ENCODE measurements around the gene SHC1.

SHC1 gene

DNA sequence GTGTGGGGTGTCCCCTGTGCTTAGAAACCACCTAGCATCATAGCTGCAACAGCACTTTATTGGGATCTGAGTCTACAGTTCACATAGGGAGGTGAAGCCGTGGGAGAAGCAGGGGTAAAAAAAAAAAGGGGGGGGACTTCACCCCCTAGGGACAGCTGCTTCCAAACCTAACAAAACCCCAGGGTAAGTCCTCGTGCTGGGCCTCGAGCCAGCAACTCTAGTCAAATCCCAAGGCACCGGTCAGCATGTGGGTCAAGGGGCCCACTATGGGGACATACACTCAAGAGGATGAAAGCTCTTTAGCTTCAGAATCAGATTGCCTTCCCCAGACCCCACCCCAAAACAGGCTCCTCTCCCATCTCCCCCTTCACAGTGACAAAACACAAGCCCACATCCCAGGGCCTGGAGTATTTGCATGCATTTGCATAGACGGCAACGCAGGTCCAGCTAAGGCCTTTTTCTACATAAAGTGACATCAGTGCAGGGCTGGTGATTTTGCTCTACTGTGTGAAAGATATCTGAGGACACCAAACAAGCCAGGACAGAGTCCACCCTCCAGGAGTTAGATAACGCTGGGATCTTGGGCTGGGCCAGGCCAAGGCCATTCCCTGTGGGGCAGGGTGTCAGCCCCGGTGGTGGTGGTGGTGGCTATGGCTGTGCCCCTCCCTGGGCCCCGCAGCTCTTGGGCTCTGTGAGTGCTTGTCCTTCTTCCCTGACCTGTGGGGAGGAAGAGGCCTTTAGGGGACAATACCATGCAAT is 26.0 kb downstream of the SHC1 start:
- H3K27ac ChIP-seq (ENCODE audit: insufficient read depth, low read depth, low read length, poor library complexity, severe bottlenecking), result no peak overlapping the region
- WGBS, 2 experiments, result 83 to 89% methylated on average over 9 of the region's 9 CpGs
- no peak overlapping the region for H3K4me3 ChIP-seq (ENCODE audit: insufficient read depth, low read depth, low read length)
- H3K4me1 ChIP-seq (ENCODE audit: control insufficient read depth, insufficient read depth, low read length), result peaks cover 22% of the 10 kb centered on the region
- no peaks in the 10 kb centered on the region for H3K27me3 ChIP-seq (ENCODE audit: control insufficient read depth, insufficient read depth, low read length, poor library complexity, severe bottlenecking)
- H3K36me3 ChIP-seq (ENCODE audit: control insufficient read depth, insufficient read depth, low read length), result peaks cover 22% of the 10 kb centered on the region
- no peaks in the 10 kb centered on the region for H3K9me3 ChIP-seq (ENCODE audit: control insufficient read depth, low read length)

DNA sequence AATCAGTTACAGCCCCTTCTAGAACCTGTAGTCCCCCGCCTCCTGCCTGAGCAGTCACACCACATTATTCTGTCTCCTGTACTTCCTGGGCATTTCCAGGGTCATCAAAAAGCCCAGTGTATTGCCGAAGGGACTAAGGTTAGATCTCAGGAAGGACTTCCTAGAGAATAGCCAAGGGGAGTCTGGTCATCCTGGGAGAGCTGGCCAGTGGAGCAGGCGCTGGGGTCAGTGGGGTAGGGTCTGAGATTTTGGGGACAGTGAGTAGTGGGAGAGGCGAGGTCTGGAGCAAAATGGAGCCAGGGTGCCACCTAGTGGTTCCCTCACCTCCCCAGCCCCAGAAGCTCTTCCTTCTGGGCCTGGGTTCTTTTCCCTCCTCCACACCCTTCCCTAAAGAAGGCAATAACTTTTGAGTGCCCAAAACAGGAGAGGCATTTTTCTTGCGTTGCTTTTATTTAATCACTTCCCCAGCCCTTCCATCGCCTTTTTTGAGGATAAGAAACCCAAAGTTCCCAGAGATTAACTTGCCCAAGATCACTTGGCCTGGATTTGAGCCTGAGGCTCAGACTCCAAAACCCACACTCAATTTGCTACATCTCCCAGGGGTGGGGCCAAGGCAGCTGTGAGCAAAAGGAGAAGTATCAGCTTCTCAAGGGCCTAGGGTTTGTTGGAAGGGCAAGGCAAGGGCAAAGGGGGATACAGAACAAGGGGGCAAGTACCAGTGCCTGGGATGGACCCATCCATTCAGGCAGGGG is 26.7 kb downstream of the SHC1 start:
- H3K4me1 ChIP-seq (ENCODE audit: control insufficient read depth, insufficient read depth, low read length), result peaks cover 22% of the 10 kb centered on the region
- H3K27ac ChIP-seq (ENCODE audit: insufficient read depth, low read depth, low read length, poor library complexity, severe bottlenecking), result no peak overlapping the region
- H3K9me3 ChIP-seq (ENCODE audit: control insufficient read depth, low read length), result no peaks in the 10 kb centered on the region

GRCh38 chr1:154941333-154942013 is 29.1 kb downstream of the SHC1 start:
- Histone ChIP-seq H3K4me3 (ENCODE audit: insufficient read depth, low read depth, low read length) (no peak overlapping the region), H3K27ac (ENCODE audit: insufficient read depth, low read depth, low read length, poor library complexity, severe bottlenecking) (peak overlapping the region; percentile 64)

More for the DNA sequence above, 26.7 kb downstream of the SHC1 start:
- no peaks in the 10 kb centered on the region for H3K27me3 ChIP-seq (ENCODE audit: control insufficient read depth, insufficient read depth, low read length, poor library complexity, severe bottlenecking)
- no peak overlapping the region for H3K4me3 ChIP-seq (ENCODE audit: insufficient read depth, low read depth, low read length)
- WGBS, 2 experiments, result 49 to 50% methylated on average over 6 of the region's 6 CpGs
- peaks cover 22% of the 10 kb centered on the region for H3K36me3 ChIP-seq (ENCODE audit: control insufficient read depth, insufficient read depth, low read length)

DNA sequence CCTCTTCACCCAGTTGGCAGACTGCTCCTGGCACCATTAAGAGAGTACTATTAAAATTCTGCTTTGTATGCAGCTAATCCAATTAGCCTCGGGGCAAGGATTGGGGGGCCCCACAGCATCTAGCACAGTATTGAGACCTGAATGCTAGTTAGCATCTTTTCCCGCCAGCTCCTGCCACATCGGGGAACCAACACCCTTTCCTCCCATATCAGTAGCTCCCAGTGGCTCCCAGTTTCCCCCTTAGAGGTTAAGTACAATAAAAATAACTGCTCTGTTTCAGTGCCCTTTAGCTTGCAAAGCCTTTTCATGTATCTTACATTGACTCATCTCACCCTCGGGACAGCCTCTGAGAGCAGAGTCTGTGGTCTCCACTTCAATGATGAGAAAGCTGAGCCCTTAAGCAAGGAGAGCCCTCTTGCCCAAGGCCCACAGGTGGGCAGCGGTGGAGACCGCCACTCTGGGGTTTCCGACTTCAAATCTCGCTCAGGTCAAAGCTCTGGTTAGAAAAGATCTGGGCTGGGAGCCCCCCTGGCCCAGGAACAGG is 29.8 kb downstream of the SHC1 start:
- peaks cover 22% of the 10 kb centered on the region for H3K4me1 ChIP-seq (ENCODE audit: control insufficient read depth, insufficient read depth, low read length)
- H3K27ac ChIP-seq (ENCODE audit: insufficient read depth, low read depth, low read length, poor library complexity, severe bottlenecking), result peak overlapping the region; percentile 30
- H3K36me3 ChIP-seq (ENCODE audit: control insufficient read depth, insufficient read depth, low read length), result peaks cover 10% of the 10 kb centered on the region
- no peaks in the 10 kb centered on the region for H3K9me3 ChIP-seq (ENCODE audit: control insufficient read depth, low read length)
- H3K4me3 ChIP-seq (ENCODE audit: insufficient read depth, low read depth, low read length), result no peak overlapping the region
- 86% methylated on average over 8 of the region's 8 CpGs for WGBS, 2 experiments
- no peaks in the 10 kb centered on the region for H3K27me3 ChIP-seq (ENCODE audit: control insufficient read depth, insufficient read depth, low read length, poor library complexity, severe bottlenecking)

More at GRCh38 chr1:154941333-154942013, 29.1 kb downstream of the SHC1 start:
- H3K4me1 ChIP-seq (ENCODE audit: control insufficient read depth, insufficient read depth, low read length), result peaks cover 22% of the 10 kb centered on the region
- no peaks in the 10 kb centered on the region for H3K9me3 ChIP-seq (ENCODE audit: control insufficient read depth, low read length)
- H3K36me3 ChIP-seq (ENCODE audit: control insufficient read depth, insufficient read depth, low read length), result peaks cover 11% of the 10 kb centered on the region
- WGBS, 2 experiments, result 72 to 77% methylated on average over 5 of the region's 5 CpGs
- H3K27me3 ChIP-seq (ENCODE audit: control insufficient read depth, insufficient read depth, low read length, poor library complexity, severe bottlenecking), result no peaks in the 10 kb centered on the region

- 50 to 78% methylated on average over 1 of the region's 1 CpG for WGBS, 2 experiments
- H3K9me3 ChIP-seq (ENCODE audit: control insufficient read depth, low read length), result no peaks in the 10 kb centered on the region
- no peak overlapping the region for H3K27ac ChIP-seq (ENCODE audit: insufficient read depth, low read depth, low read length, poor library complexity, severe bottlenecking)
- H3K4me1 ChIP-seq (ENCODE audit: control insufficient read depth, insufficient read depth, low read length), result peaks cover 22% of the 10 kb centered on the region
- H3K27me3 ChIP-seq (ENCODE audit: control insufficient read depth, insufficient read depth, low read length, poor library complexity, severe bottlenecking), result no peaks in the 10 kb centered on the region
- H3K4me3 ChIP-seq (ENCODE audit: insufficient read depth, low read depth, low read length), result no peak overlapping the region
- peaks cover 5% of the 10 kb centered on the region for H3K36me3 ChIP-seq (ENCODE audit: control insufficient read depth, insufficient read depth, low read length)
Observed at GRCh38 chr1:154940213-154940560, 30.4 kb downstream of the SHC1 start.

GRCh38 chr1:154938604-154939399 is 31.7 kb downstream of the SHC1 start:
- Histone ChIP-seq H3K27ac (ENCODE audit: insufficient read depth, low read depth, low read length, poor library complexity, severe bottlenecking) (no peak overlapping the region), H3K36me3 (ENCODE audit: control insufficient read depth, insufficient read depth, low read length) (no peaks in the 10 kb centered on the region), H3K4me1 (ENCODE audit: control insufficient read depth, insufficient read depth, low read length) (peaks cover 22% of the 10 kb centered on the region), H3K27me3 (ENCODE audit: control insufficient read depth, insufficient read depth, low read length, poor library complexity, severe bottlenecking) (no peaks in the 10 kb centered on the region), H3K9me3 (ENCODE audit: control insufficient read depth, low read length) (no peaks in the 10 kb centered on the region), H3K4me3 (ENCODE audit: insufficient read depth, low read depth, low read length) (no peak overlapping the region)
- WGBS, 2 experiments, result 94 to 96% methylated on average over 7 of the region's 7 CpGs

DNA sequence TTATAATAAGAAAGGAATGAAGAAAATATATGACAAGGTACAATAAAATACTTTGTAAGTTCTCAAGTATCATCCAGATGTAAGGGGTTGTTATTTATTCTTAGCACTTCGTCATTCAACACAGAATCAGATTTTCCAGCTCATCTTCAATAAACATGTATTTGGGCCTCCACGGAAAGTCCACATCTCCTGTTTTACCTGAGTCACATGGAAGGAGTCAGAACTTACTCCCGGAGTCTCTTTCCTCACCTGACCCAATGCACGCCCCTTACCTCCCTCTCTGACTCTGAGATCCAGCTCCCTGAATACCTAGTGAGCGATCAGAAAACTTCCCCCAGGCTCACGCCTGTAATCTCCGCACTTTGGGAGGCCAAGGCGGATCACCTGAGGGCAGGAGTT is 32.6 kb downstream of the SHC1 start:
- H3K27ac ChIP-seq (ENCODE audit: insufficient read depth, low read depth, low read length, poor library complexity, severe bottlenecking), result no peak overlapping the region
- WGBS, 2 experiments, result 88 to 92% methylated on average over 8 of the region's 8 CpGs
- no peak overlapping the region for H3K4me3 ChIP-seq (ENCODE audit: insufficient read depth, low read depth, low read length)
- H3K4me1 ChIP-seq (ENCODE audit: control insufficient read depth, insufficient read depth, low read length), result peaks cover 22% of the 10 kb centered on the region
- no peaks in the 10 kb centered on the region for H3K9me3 ChIP-seq (ENCODE audit: control insufficient read depth, low read length)
- no peaks in the 10 kb centered on the region for H3K36me3 ChIP-seq (ENCODE audit: control insufficient read depth, insufficient read depth, low read length)
- no peaks in the 10 kb centered on the region for H3K27me3 ChIP-seq (ENCODE audit: control insufficient read depth, insufficient read depth, low read length, poor library complexity, severe bottlenecking)

DNA sequence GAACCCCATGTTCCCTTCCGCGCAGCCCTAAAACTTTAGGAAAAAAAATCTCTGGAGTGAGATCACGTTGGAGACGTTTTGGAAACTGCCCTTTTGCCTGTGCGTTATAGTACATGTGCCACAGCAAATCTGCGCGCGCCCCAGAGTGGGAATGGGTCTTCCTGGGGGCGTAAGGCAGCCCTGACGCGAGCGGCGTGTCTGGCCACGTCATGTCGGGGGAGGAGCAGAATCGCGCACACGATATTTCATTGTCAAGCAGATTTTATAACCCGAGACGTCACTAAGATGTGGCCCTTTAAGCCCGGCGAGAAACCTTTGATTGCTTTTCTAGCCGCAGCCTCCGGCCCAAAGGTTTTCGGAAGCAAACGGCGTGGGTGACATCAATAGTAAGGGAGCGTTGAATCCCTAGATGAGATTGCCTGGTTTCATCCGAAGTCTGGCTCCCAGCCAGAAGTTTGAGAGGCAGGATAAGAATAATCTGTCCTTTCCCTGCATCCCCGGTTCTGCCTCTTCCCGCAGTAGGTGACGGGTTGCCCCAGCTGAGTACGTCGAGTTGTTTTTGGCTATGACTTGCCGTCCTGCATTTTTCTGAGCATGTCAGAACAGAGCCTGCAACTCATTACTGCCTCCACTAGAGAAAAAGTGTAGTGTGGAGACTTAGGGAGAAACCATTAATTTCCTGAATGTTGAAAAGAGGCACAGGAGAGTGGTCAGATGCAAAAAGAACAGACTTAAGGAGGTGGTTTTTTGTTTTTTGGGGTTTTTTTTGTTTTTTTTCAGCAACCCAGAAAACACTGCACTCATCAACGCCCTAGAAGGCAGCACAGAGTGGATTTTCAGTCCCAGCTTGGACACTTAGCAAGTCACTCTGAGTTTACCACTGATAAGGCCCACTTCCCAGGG is 33.2 kb downstream of the SHC1 start:
- no peaks in the 10 kb centered on the region for H3K27me3 ChIP-seq (ENCODE audit: control insufficient read depth, insufficient read depth, low read length, poor library complexity, severe bottlenecking)
- peak overlapping the region; percentile 95 for H3K27ac ChIP-seq (ENCODE audit: insufficient read depth, low read depth, low read length, poor library complexity, severe bottlenecking)
- peak overlapping the region; percentile 64 for H3K4me3 ChIP-seq (ENCODE audit: insufficient read depth, low read depth, low read length)
- 2 to 3% methylated on average over 36 of the region's 36 CpGs for WGBS, 2 experiments
- H3K9me3 ChIP-seq (ENCODE audit: control insufficient read depth, low read length), result no peaks in the 10 kb centered on the region
- H3K4me1 ChIP-seq (ENCODE audit: control insufficient read depth, insufficient read depth, low read length), result peaks cover 22% of the 10 kb centered on the region
- no peaks in the 10 kb centered on the region for H3K36me3 ChIP-seq (ENCODE audit: control insufficient read depth, insufficient read depth, low read length)

DNA sequence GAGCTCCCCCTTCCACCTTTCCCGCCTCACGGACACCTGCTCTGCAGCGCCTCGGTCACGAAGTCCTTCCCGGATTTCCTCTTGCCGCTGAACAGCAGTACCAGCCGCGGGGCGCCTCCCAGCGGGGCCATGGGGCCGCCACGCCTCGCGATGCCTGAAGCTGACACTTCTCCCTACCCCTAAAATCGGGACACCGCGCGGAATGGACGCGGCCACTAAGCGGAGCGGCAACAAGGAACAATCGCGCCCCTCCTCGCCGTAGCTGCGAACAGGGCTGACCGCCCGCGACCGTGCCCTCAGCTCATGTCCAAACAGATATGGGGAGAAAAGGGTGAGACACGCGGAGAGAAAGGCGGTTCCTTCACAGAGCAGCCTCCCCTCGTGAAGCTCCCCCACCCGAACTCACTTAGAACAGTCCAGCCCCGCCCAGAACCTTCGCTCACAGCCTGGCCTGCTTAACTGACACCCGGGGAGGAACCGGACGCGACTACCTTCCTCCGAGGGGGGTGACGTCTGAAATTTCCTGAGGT is 33.9 kb downstream of the SHC1 start, which contains the start of gene PMVK:
Gene PMVK, minus strand, starts transcription at position 165 of the 530 bp plus-strand sequence. Its CDS starts 34 bp downstream, at position 131.
- Histone ChIP-seq H3K27ac (ENCODE audit: insufficient read depth, low read depth, low read length, poor library complexity, severe bottlenecking) (peak within 1 kb of the TSS; percentile 95), H3K27me3 (ENCODE audit: control insufficient read depth, insufficient read depth, low read length, poor library complexity, severe bottlenecking) (no peaks in the 10 kb centered on the region), H3K9me3 (ENCODE audit: control insufficient read depth, low read length) (no peaks in the 10 kb centered on the region), H3K4me3 (ENCODE audit: insufficient read depth, low read depth, low read length) (peak within 1 kb of the TSS; percentile 64), H3K36me3 (ENCODE audit: control insufficient read depth, insufficient read depth, low read length) (no peaks in the 10 kb centered on the region), H3K4me1 (ENCODE audit: control insufficient read depth, insufficient read depth, low read length) (peaks cover 17% of the 10 kb centered on the region)
- whole genome bisulfite sequencing, 2 experiments, result 0 to 1% methylated on average over 45 of the region's 45 CpGs

Data from ectodermal cell (in vitro differentiated cells).